H1 (cell line): Measurements from ENCODE around the gene RILP. TPM values are rescaled to one million over a fixed set of nuclear protein-coding genes. Genes with fewer than 3 reads are reported as not detected.

Experiments
- CTCF ChIA-PET: fragments of 300-600 bp; sonication (Branson Sonifier 250); formaldehyde crosslinking; loops from one replicate; lab custom pipeline; 2021; ENCODE audit not compliant: partially characterized antibody; lab: Charles Lee
- POLR2A ChIA-PET: fragments of 300-600 bp; sonication (Branson Sonifier 250); formaldehyde crosslinking; loops from one replicate; lab custom pipeline; 2021; ENCODE audit warnings: inconsistent platforms; ENCODE audit not compliant: partially characterized antibody; lab: Charles Lee
- DNase-seq, 2 experiments: peaks; one replicate each; pipeline versions ENCODE4 v3.0.0 to v3.0.0-alpha.2; 2010 to 2022; ENCODE audit warnings: low spot score in 2 of 2, low read depth in 1 of 2, mixed read lengths in 1 of 2
- FAIRE-seq: peaks from 2 replicates; lab custom pipeline; 2011; peaks lifted over from hg19 to GRCh38; lab: Jason Lieb, UNC
- H2AFZ ChIP-seq: 2 replicates; pipeline ENCODE4 v1.8.1; 2012; ENCODE audit warnings: low read length, inconsistent platforms
- H2AK5ac ChIP-seq: 2 replicates; pipeline ENCODE4 v1.6.1; 2013; ENCODE audit warnings: low read depth, low read length
- H2BK120ac ChIP-seq: replicated peaks from 2 replicates; pipeline ENCODE3; 2013; ENCODE audit warnings: low read depth, low read length, inconsistent platforms
- H2BK12ac ChIP-seq: 2 replicates; pipeline ENCODE4 v1.6.1; 2013; ENCODE audit warnings: low read depth, low read length
- H2BK15ac ChIP-seq: 2 replicates; pipeline ENCODE4 v1.6.1; 2013; ENCODE audit warnings: low read length
- H2BK20ac ChIP-seq: 2 replicates; pipeline ENCODE4 v1.6.1; 2013; ENCODE audit warnings: low read length
- H2BK5ac ChIP-seq: 2 replicates; pipeline ENCODE4 v1.6.1; 2013; ENCODE audit warnings: low read depth, low read length
- H3K14ac ChIP-seq: 2 replicates; pipeline ENCODE4 v1.6.1; 2013; ENCODE audit warnings: inconsistent platforms; ENCODE audit not compliant: insufficient read length
- H3K18ac ChIP-seq: 2 replicates; pipeline ENCODE4 v1.6.1; 2013; ENCODE audit warnings: low read length; ENCODE audit errors: extremely low read depth
- H3K23ac ChIP-seq: 2 replicates; pipeline ENCODE4 v1.6.1; 2013; ENCODE audit warnings: inconsistent platforms; ENCODE audit not compliant: insufficient read length
- H3K23me2 ChIP-seq: 2 replicates; pipeline ENCODE4 v1.6.1; 2013; ENCODE audit warnings: low read depth, low read length
- H3K27ac ChIP-seq: 2 replicates; pipeline ENCODE4 v1.6.1; 2011; ENCODE audit warnings: low read depth, low read length, inconsistent platforms
- H3K27me3 ChIP-seq, 4 experiments: replicated peaks in 1 of 4; 1 replicate in 1 of 4; 2 replicates in 3 of 4; pipeline versions ENCODE4 v1.6.1 to v1.8.1; 2011 to 2013; ENCODE audit warnings: low read length in 3 of 4, mild to moderate bottlenecking in 3 of 4, inconsistent platforms in 2 of 4, mixed read lengths in 2 of 4, moderate library complexity in 1 of 4; ENCODE audit not compliant: control insufficient read depth in 3 of 4, insufficient read depth in 3 of 4; ENCODE audit errors: extremely low read depth in 1 of 4
- H3K36me3 ChIP-seq, 4 experiments: 2 replicates each; pipeline versions ENCODE4 v1.6.1 to v1.8.1; 2011 to 2013; ENCODE audit warnings: mild to moderate bottlenecking in 4 of 4, low read length in 3 of 4, moderate library complexity in 2 of 4, control low read depth in 1 of 4, inconsistent platforms in 1 of 4; ENCODE audit not compliant: insufficient read depth in 4 of 4, control insufficient read depth in 2 of 4
- H3K4ac ChIP-seq: replicated peaks from 2 replicates; pipeline ENCODE3; 2013; ENCODE audit warnings: low read length, low read depth, mixed read lengths, inconsistent platforms; ENCODE audit not compliant: insufficient read length
- H3K4me1 ChIP-seq, 4 experiments: replicated peaks in 1 of 4; 1 replicate in 1 of 4; 2 replicates in 3 of 4; pipeline versions ENCODE4 v1.6.1 to v1.8.1; 2011 to 2013; ENCODE audit warnings: low read length in 3 of 4, inconsistent platforms in 2 of 4, mixed read lengths in 1 of 4; ENCODE audit not compliant: insufficient read depth in 4 of 4, control insufficient read depth in 3 of 4
- H3K4me2 ChIP-seq, 2 experiments: 2 replicates each; pipeline versions ENCODE4 v1.6.1 to v1.8.1; 2011 to 2013; ENCODE audit warnings: low read depth in 2 of 2, low read length in 2 of 2, control low read depth in 1 of 2, inconsistent platforms in 1 of 2, mild to moderate bottlenecking in 1 of 2; ENCODE audit not compliant: insufficient read depth in 1 of 2
- H3K4me3 ChIP-seq, 4 experiments: fragments of 200-600, 300-600 bp in 1 of 4; sonication (generic), shearing (Covaris generic), sonication (Bioruptor Twin) in 1 of 4; 2 replicates each; pipeline versions ENCODE4 v1.5.1 to v1.8.1; 2011 to 2016; ENCODE audit warnings: low read length in 4 of 4, low read depth in 3 of 4, control low read depth in 2 of 4, inconsistent platforms in 2 of 4, mild to moderate bottlenecking in 2 of 4, mixed read lengths in 1 of 4, moderate library complexity in 1 of 4; ENCODE audit not compliant: insufficient read depth in 2 of 4; ENCODE audit errors: extremely low read depth in 1 of 4
- H3K56ac ChIP-seq: replicated peaks from 2 replicates; pipeline ENCODE3; 2013; ENCODE audit warnings: low read depth, mild to moderate bottlenecking, mixed read lengths, low read length, inconsistent platforms; ENCODE audit not compliant: insufficient read length
- H3K79me1 ChIP-seq: 2 replicates; pipeline ENCODE4 v1.6.1; 2013; ENCODE audit warnings: low read depth, low read length, control low read depth
- H3K79me2 ChIP-seq, 2 experiments: 2 replicates each; pipeline versions ENCODE4 v1.6.1 to v1.8.1; 2012 to 2013; ENCODE audit warnings: low read length in 2 of 2, mild to moderate bottlenecking in 2 of 2, inconsistent platforms in 1 of 2; ENCODE audit not compliant: insufficient read depth in 2 of 2, control insufficient read depth in 1 of 2
- H3K9ac ChIP-seq, 4 experiments: replicated peaks in 1 of 4; 1 replicate in 1 of 4; 2 replicates in 3 of 4; pipeline versions ENCODE4 v1.6.1 to v1.8.1; 2011 to 2013; ENCODE audit warnings: low read depth in 3 of 4, low read length in 3 of 4, control low read depth in 2 of 4, mild to moderate bottlenecking in 2 of 4, moderate library complexity in 2 of 4, inconsistent platforms in 1 of 4; ENCODE audit errors: extremely low read depth in 1 of 4
- H3K9me3 ChIP-seq, 2 experiments: 2 replicates each; pipeline versions ENCODE4 v1.6.1 to v1.8.1; 2012 to 2013; ENCODE audit warnings: mild to moderate bottlenecking in 2 of 2, moderate library complexity in 2 of 2, control low read depth in 1 of 2, inconsistent platforms in 1 of 2, low read depth in 1 of 2, low read length in 1 of 2, mixed read lengths in 1 of 2; ENCODE audit not compliant: insufficient read depth in 2 of 2
- H4K20me1 ChIP-seq, 2 experiments: replicated peaks in 1 of 2; 2 replicates each; pipeline versions ENCODE3 to v1.8.1; 2011 to 2013; ENCODE audit warnings: inconsistent platforms in 2 of 2, low read length in 2 of 2, mild to moderate bottlenecking in 1 of 2; ENCODE audit not compliant: insufficient read depth in 2 of 2, control insufficient read depth in 1 of 2
- H4K5ac ChIP-seq: 2 replicates; pipeline ENCODE4 v1.6.1; 2013; ENCODE audit warnings: low read length, low read depth, mixed read lengths, inconsistent platforms; ENCODE audit not compliant: insufficient read length
- H4K8ac ChIP-seq: 2 replicates; pipeline ENCODE4 v1.8.0; 2013; ENCODE audit warnings: mild to moderate bottlenecking, moderate library complexity, low read length, inconsistent platforms; ENCODE audit not compliant: insufficient read depth; ENCODE audit errors: extremely low read depth
- H4K91ac ChIP-seq: replicated peaks from 2 replicates; pipeline ENCODE3; 2013; ENCODE audit warnings: low read length, mixed read lengths, inconsistent platforms; ENCODE audit not compliant: insufficient read length
- HDAC2 ChIP-seq, 2 experiments: fragments of 300-600 bp in 1 of 2; sonication (generic) in 1 of 2; IDR thresholded peaks; 2 replicates each; pipeline ENCODE4 v1.6.1; 2011 to 2012; ENCODE audit warnings: low read depth in 2 of 2, low read length in 2 of 2, mild to moderate bottlenecking in 2 of 2, moderate library complexity in 2 of 2, borderline replicate concordance in 1 of 2, inconsistent platforms in 1 of 2
- TEAD4 ChIP-seq: IDR thresholded peaks from 2 replicates; pipeline ENCODE4 v1.6.1; 2012; ENCODE audit warnings: low read depth, low read length, inconsistent platforms, mixed read lengths
- WGBS, 2 experiments: shearing (Covaris generic) in 1 of 2; methylation state at CpG; one replicate each; pipeline versions ENCODE4 v1.1.6 to v1.1.7; 2013 to 2015; ENCODE audit warnings: low lambda C conversion rate in 2 of 2, mixed read lengths in 2 of 2, inconsistent platforms in 1 of 2, low coverage in 1 of 2, missing lambda C conversion rate in 1 of 2; ENCODE audit not compliant: insufficient replicate concordance in 2 of 2, insufficient coverage in 1 of 2, insufficient read length in 1 of 2; ENCODE audit errors: extremely low coverage in 1 of 2, missing lambda C conversion rate in 1 of 2; 5-methylcytosine and 5-hydroxymethylcytosine counted together
- polyA plus RNA-seq, 7 experiments: library from polyadenylated mRNA; depleted of rRNA in 3 of 7; stranded (reverse) in 5 of 7; unstranded in 2 of 7; fragments of >200 nt in 5 of 7; fragments of 200-250 nt in 2 of 7; gene quantifications; 1 replicate in 5 of 7; 2 replicates in 1 of 7; 4 replicates in 1 of 7; pipeline versions ENCODE4 v1.2.1 to v1.2.3, GENCODE V29; 2011 to 2013; ENCODE audit warnings: missing spikeins in 2 of 7, mixed read lengths in 2 of 7
- total RNA-seq: library from RNA; stranded (reverse); fragmentation: NEBNext Ultra II Directional; extraction: Animal tissue kit (Norgen Biotek cat#: 25700); gene quantifications from 2 replicates; pipeline ENCODE4 v1.2.1, GENCODE V29; 2021

RILP gene
- total and polyA plus RNA-seq, 2 of the 8 experiments (the other 6 are each of a cell fraction or from before 2014, with no cell fraction given), result 6.8 to 7.2 TPM

DNA sequence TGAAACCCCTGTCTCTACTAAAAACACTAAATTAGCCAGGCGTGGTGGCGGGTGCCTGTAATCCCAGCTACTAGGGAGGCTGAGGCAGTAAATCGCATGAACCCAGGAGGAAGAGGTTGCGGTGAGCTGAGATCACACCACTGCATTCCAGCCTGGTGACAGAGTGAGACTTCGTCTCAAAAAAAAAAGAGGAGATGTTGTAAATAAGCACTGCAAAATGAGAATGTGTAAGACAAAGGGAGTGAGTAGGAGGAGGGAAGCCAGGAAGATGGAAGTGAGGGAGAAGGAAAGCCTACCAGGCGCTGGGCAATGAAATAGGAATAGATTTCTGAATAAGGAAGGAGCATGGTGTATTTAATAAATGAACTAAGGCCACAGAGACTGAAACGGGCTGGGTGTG lies 43.7 kb upstream of the RILP start:
- H3K36me3 ChIP-seq, result no peaks in the 10 kb centered on the region
- no peak overlapping the region for H3K4me3 ChIP-seq
- H3K23me2 ChIP-seq, result no peaks in the 10 kb centered on the region
- ChIA-PET POLR2A (no interaction called here), CTCF (no interaction called here)
- H3K23ac ChIP-seq, result no peak overlapping the region
- 85% methylated on average over 7 of the region's 7 CpGs; no CpG with 5 or more reads in 1 of the 2 experiments for WGBS, 2 experiments
- H3K27ac ChIP-seq, result no peak overlapping the region
- no peak overlapping the region for H3K14ac ChIP-seq
- peaks cover 0 to 12% of the 10 kb centered on the region in 2 experiments; a peak in 1 of 4 replicates for H3K9me3 ChIP-seq
- H3K4me2 ChIP-seq, result no peak overlapping the region
- H2AFZ ChIP-seq, result no peak overlapping the region
- H4K8ac ChIP-seq, result no peak overlapping the region
- no peaks in the 10 kb centered on the region for H3K27me3 ChIP-seq
- no peak overlapping the region for H2BK12ac ChIP-seq
- no peaks in the 10 kb centered on the region for H3K79me2 ChIP-seq
- H4K91ac ChIP-seq, result no peak overlapping the region
- no peak overlapping the region for H2AK5ac ChIP-seq
- H3K79me1 ChIP-seq, result no peaks in the 10 kb centered on the region
- H4K5ac ChIP-seq, result no peak overlapping the region
- H3K9ac ChIP-seq, result no peak overlapping the region
- no peaks in the 10 kb centered on the region for H3K4me1 ChIP-seq
- no peak overlapping the region for H2BK120ac ChIP-seq
- no peak overlapping the region for H3K4ac ChIP-seq
- H3K18ac ChIP-seq, result no peak overlapping the region
- no peak overlapping the region for H2BK15ac ChIP-seq
- TF ChIP-seq HDAC2 (IDR thresholded peaks at IDR 0.05; ENCODE audit: borderline replicate concordance in 1 of 2, low read depth in 2 of 2, low read length in 2 of 2), result no peak
- no peak for TF ChIP-seq TEAD4
- FAIRE-seq, result no peak
- H2BK5ac ChIP-seq, result no peak overlapping the region
- H4K20me1 ChIP-seq, result no peaks in the 10 kb centered on the region
- no peak overlapping the region for H3K56ac ChIP-seq
- no peak for DNase-seq
- H2BK20ac ChIP-seq, result no peak overlapping the region
